Measurements from ENCODE around the gene TPCN1.

TPCN1 gene

GRCh38 chr12:113347107-113347506, 125.8 kb downstream of the TPCN1 start:
- DNase-seq, result no peak

DNA sequence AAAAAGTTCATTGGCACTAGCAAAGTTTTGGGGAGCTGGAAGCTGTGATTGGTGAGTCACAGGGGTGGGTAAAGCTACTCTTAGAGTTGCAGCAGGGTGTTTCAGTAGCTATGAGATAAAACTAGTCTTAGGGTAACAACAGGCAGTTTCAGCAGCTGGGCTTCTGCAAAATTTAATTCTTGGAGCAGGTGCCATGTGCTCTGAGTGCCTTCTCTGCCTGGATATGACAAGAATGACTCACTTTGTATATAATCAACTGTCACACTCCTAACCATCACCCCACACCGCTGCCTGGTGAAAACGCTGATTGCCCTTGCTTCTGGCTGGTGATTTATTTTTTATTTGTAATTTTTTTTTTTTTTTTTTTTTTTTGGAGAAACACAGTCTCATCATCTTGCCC, 126.6 kb downstream of the TPCN1 start:
- DNase-seq, result no peak
